H1 (cell line): Measurements from ENCODE around the gene UGGT2. TPM values are rescaled to one million over a fixed set of nuclear protein-coding genes. Genes with fewer than 3 reads are reported as not detected.

Experiments
- CTCF ChIA-PET: fragments of 300-600 bp; sonication (Branson Sonifier 250); formaldehyde crosslinking; loops from one replicate; lab custom pipeline; 2021; ENCODE audit not compliant: partially characterized antibody; lab: Charles Lee
- POLR2A ChIA-PET: fragments of 300-600 bp; sonication (Branson Sonifier 250); formaldehyde crosslinking; loops from one replicate; lab custom pipeline; 2021; ENCODE audit warnings: inconsistent platforms; ENCODE audit not compliant: partially characterized antibody; lab: Charles Lee
- DNase-seq, 2 experiments: peaks; one replicate each; pipeline versions ENCODE4 v3.0.0 to v3.0.0-alpha.2; 2010 to 2022; ENCODE audit warnings: low spot score in 2 of 2, low read depth in 1 of 2, mixed read lengths in 1 of 2
- FAIRE-seq: peaks from 2 replicates; lab custom pipeline; 2011; peaks lifted over from hg19 to GRCh38; lab: Jason Lieb, UNC
- H2AFZ ChIP-seq: 2 replicates; pipeline ENCODE4 v1.8.1; 2012; ENCODE audit warnings: low read length, inconsistent platforms
- H2AK5ac ChIP-seq: 2 replicates; pipeline ENCODE4 v1.6.1; 2013; ENCODE audit warnings: low read depth, low read length
- H2BK120ac ChIP-seq: replicated peaks from 2 replicates; pipeline ENCODE3; 2013; ENCODE audit warnings: low read depth, low read length, inconsistent platforms
- H2BK12ac ChIP-seq: 2 replicates; pipeline ENCODE4 v1.6.1; 2013; ENCODE audit warnings: low read depth, low read length
- H2BK15ac ChIP-seq: 2 replicates; pipeline ENCODE4 v1.6.1; 2013; ENCODE audit warnings: low read length
- H2BK20ac ChIP-seq: 2 replicates; pipeline ENCODE4 v1.6.1; 2013; ENCODE audit warnings: low read length
- H2BK5ac ChIP-seq: 2 replicates; pipeline ENCODE4 v1.6.1; 2013; ENCODE audit warnings: low read depth, low read length
- H3K14ac ChIP-seq: 2 replicates; pipeline ENCODE4 v1.6.1; 2013; ENCODE audit warnings: inconsistent platforms; ENCODE audit not compliant: insufficient read length
- H3K18ac ChIP-seq: 2 replicates; pipeline ENCODE4 v1.6.1; 2013; ENCODE audit warnings: low read length; ENCODE audit errors: extremely low read depth
- H3K23ac ChIP-seq: 2 replicates; pipeline ENCODE4 v1.6.1; 2013; ENCODE audit warnings: inconsistent platforms; ENCODE audit not compliant: insufficient read length
- H3K23me2 ChIP-seq: 2 replicates; pipeline ENCODE4 v1.6.1; 2013; ENCODE audit warnings: low read depth, low read length
- H3K27ac ChIP-seq: 2 replicates; pipeline ENCODE4 v1.6.1; 2011; ENCODE audit warnings: low read depth, low read length, inconsistent platforms
- H3K27me3 ChIP-seq, 4 experiments: replicated peaks in 1 of 4; 1 replicate in 1 of 4; 2 replicates in 3 of 4; pipeline versions ENCODE4 v1.6.1 to v1.8.1; 2011 to 2013; ENCODE audit warnings: low read length in 3 of 4, mild to moderate bottlenecking in 3 of 4, inconsistent platforms in 2 of 4, mixed read lengths in 2 of 4, moderate library complexity in 1 of 4; ENCODE audit not compliant: control insufficient read depth in 3 of 4, insufficient read depth in 3 of 4; ENCODE audit errors: extremely low read depth in 1 of 4
- H3K36me3 ChIP-seq, 4 experiments: 2 replicates each; pipeline versions ENCODE4 v1.6.1 to v1.8.1; 2011 to 2013; ENCODE audit warnings: mild to moderate bottlenecking in 4 of 4, low read length in 3 of 4, moderate library complexity in 2 of 4, control low read depth in 1 of 4, inconsistent platforms in 1 of 4; ENCODE audit not compliant: insufficient read depth in 4 of 4, control insufficient read depth in 2 of 4
- H3K4ac ChIP-seq: replicated peaks from 2 replicates; pipeline ENCODE3; 2013; ENCODE audit warnings: low read length, low read depth, mixed read lengths, inconsistent platforms; ENCODE audit not compliant: insufficient read length
- H3K4me1 ChIP-seq, 4 experiments: replicated peaks in 1 of 4; 1 replicate in 1 of 4; 2 replicates in 3 of 4; pipeline versions ENCODE4 v1.6.1 to v1.8.1; 2011 to 2013; ENCODE audit warnings: low read length in 3 of 4, inconsistent platforms in 2 of 4, mixed read lengths in 1 of 4; ENCODE audit not compliant: insufficient read depth in 4 of 4, control insufficient read depth in 3 of 4
- H3K4me2 ChIP-seq, 2 experiments: 2 replicates each; pipeline versions ENCODE4 v1.6.1 to v1.8.1; 2011 to 2013; ENCODE audit warnings: low read depth in 2 of 2, low read length in 2 of 2, control low read depth in 1 of 2, inconsistent platforms in 1 of 2, mild to moderate bottlenecking in 1 of 2; ENCODE audit not compliant: insufficient read depth in 1 of 2
- H3K4me3 ChIP-seq, 4 experiments: fragments of 200-600, 300-600 bp in 1 of 4; sonication (generic), shearing (Covaris generic), sonication (Bioruptor Twin) in 1 of 4; 2 replicates each; pipeline versions ENCODE4 v1.5.1 to v1.8.1; 2011 to 2016; ENCODE audit warnings: low read length in 4 of 4, low read depth in 3 of 4, control low read depth in 2 of 4, inconsistent platforms in 2 of 4, mild to moderate bottlenecking in 2 of 4, mixed read lengths in 1 of 4, moderate library complexity in 1 of 4; ENCODE audit not compliant: insufficient read depth in 2 of 4; ENCODE audit errors: extremely low read depth in 1 of 4
- H3K56ac ChIP-seq: replicated peaks from 2 replicates; pipeline ENCODE3; 2013; ENCODE audit warnings: low read depth, mild to moderate bottlenecking, mixed read lengths, low read length, inconsistent platforms; ENCODE audit not compliant: insufficient read length
- H3K79me1 ChIP-seq: 2 replicates; pipeline ENCODE4 v1.6.1; 2013; ENCODE audit warnings: low read depth, low read length, control low read depth
- H3K79me2 ChIP-seq, 2 experiments: 2 replicates each; pipeline versions ENCODE4 v1.6.1 to v1.8.1; 2012 to 2013; ENCODE audit warnings: low read length in 2 of 2, mild to moderate bottlenecking in 2 of 2, inconsistent platforms in 1 of 2; ENCODE audit not compliant: insufficient read depth in 2 of 2, control insufficient read depth in 1 of 2
- H3K9ac ChIP-seq, 4 experiments: replicated peaks in 1 of 4; 1 replicate in 1 of 4; 2 replicates in 3 of 4; pipeline versions ENCODE4 v1.6.1 to v1.8.1; 2011 to 2013; ENCODE audit warnings: low read depth in 3 of 4, low read length in 3 of 4, control low read depth in 2 of 4, mild to moderate bottlenecking in 2 of 4, moderate library complexity in 2 of 4, inconsistent platforms in 1 of 4; ENCODE audit errors: extremely low read depth in 1 of 4
- H3K9me3 ChIP-seq, 2 experiments: 2 replicates each; pipeline versions ENCODE4 v1.6.1 to v1.8.1; 2012 to 2013; ENCODE audit warnings: mild to moderate bottlenecking in 2 of 2, moderate library complexity in 2 of 2, control low read depth in 1 of 2, inconsistent platforms in 1 of 2, low read depth in 1 of 2, low read length in 1 of 2, mixed read lengths in 1 of 2; ENCODE audit not compliant: insufficient read depth in 2 of 2
- H4K20me1 ChIP-seq, 2 experiments: replicated peaks in 1 of 2; 2 replicates each; pipeline versions ENCODE3 to v1.8.1; 2011 to 2013; ENCODE audit warnings: inconsistent platforms in 2 of 2, low read length in 2 of 2, mild to moderate bottlenecking in 1 of 2; ENCODE audit not compliant: insufficient read depth in 2 of 2, control insufficient read depth in 1 of 2
- H4K5ac ChIP-seq: 2 replicates; pipeline ENCODE4 v1.6.1; 2013; ENCODE audit warnings: low read length, low read depth, mixed read lengths, inconsistent platforms; ENCODE audit not compliant: insufficient read length
- H4K8ac ChIP-seq: 2 replicates; pipeline ENCODE4 v1.8.0; 2013; ENCODE audit warnings: mild to moderate bottlenecking, moderate library complexity, low read length, inconsistent platforms; ENCODE audit not compliant: insufficient read depth; ENCODE audit errors: extremely low read depth
- H4K91ac ChIP-seq: replicated peaks from 2 replicates; pipeline ENCODE3; 2013; ENCODE audit warnings: low read length, mixed read lengths, inconsistent platforms; ENCODE audit not compliant: insufficient read length
- RAD21 ChIP-seq, 2 experiments: IDR thresholded peaks in 1 of 2; conservative IDR thresholded peaks in 1 of 2; 2 replicates each; pipeline ENCODE4 v1.6.1; 2011; ENCODE audit warnings: low read depth in 2 of 2, low read length in 2 of 2, improper control_type of control experiment in 1 of 2, inconsistent platforms in 1 of 2, mild to moderate bottlenecking in 1 of 2, moderate library complexity in 1 of 2
- TAF1 ChIP-seq: IDR thresholded peaks from 2 replicates; pipeline ENCODE4 v1.6.1; 2011; ENCODE audit warnings: mild to moderate bottlenecking, low read depth, low read length
- WGBS, 2 experiments: shearing (Covaris generic) in 1 of 2; methylation state at CpG; one replicate each; pipeline versions ENCODE4 v1.1.6 to v1.1.7; 2013 to 2015; ENCODE audit warnings: low lambda C conversion rate in 2 of 2, mixed read lengths in 2 of 2, inconsistent platforms in 1 of 2, low coverage in 1 of 2, missing lambda C conversion rate in 1 of 2; ENCODE audit not compliant: insufficient replicate concordance in 2 of 2, insufficient coverage in 1 of 2, insufficient read length in 1 of 2; ENCODE audit errors: extremely low coverage in 1 of 2, missing lambda C conversion rate in 1 of 2; 5-methylcytosine and 5-hydroxymethylcytosine counted together
- polyA plus RNA-seq, 7 experiments: library from polyadenylated mRNA; depleted of rRNA in 3 of 7; stranded (reverse) in 5 of 7; unstranded in 2 of 7; fragments of >200 nt in 5 of 7; fragments of 200-250 nt in 2 of 7; gene quantifications; 1 replicate in 5 of 7; 2 replicates in 1 of 7; 4 replicates in 1 of 7; pipeline versions ENCODE4 v1.2.1 to v1.2.3, GENCODE V29; 2011 to 2013; ENCODE audit warnings: missing spikeins in 2 of 7, mixed read lengths in 2 of 7
- total RNA-seq: library from RNA; stranded (reverse); fragmentation: NEBNext Ultra II Directional; extraction: Animal tissue kit (Norgen Biotek cat#: 25700); gene quantifications from 2 replicates; pipeline ENCODE4 v1.2.1, GENCODE V29; 2021

UGGT2 gene
- total and polyA plus RNA-seq, 2 of the 8 experiments (the other 6 are each of a cell fraction or from before 2014, with no cell fraction given), result 5.9 to 25.1 TPM

GRCh38 chr13:95970878-95971277 lies 82.3 kb downstream of the UGGT2 start:
- H3K36me3 ChIP-seq, result peaks cover 0 to 4% (median 0%) of the 10 kb centered on the region in 4 experiments; a peak in 2 of 8 replicates
- no peaks in the 10 kb centered on the region for H4K20me1 ChIP-seq
- H3K56ac ChIP-seq, result no peak overlapping the region
- no peak overlapping the region for H2BK120ac ChIP-seq
- no peak overlapping the region for H3K4me2 ChIP-seq
- no peaks in the 10 kb centered on the region for H3K9me3 ChIP-seq
- no peak overlapping the region for H2BK12ac ChIP-seq
- H4K91ac ChIP-seq, result no peak overlapping the region
- H3K79me1 ChIP-seq, result no peaks in the 10 kb centered on the region; the same call in 1 of the 2 replicates
- no peak overlapping the region for H3K18ac ChIP-seq
- H3K27me3 ChIP-seq, result no peaks in the 10 kb centered on the region
- H2BK20ac ChIP-seq, result no peak overlapping the region
- H3K14ac ChIP-seq, result no peak overlapping the region
- H3K79me2 ChIP-seq, result no peaks in the 10 kb centered on the region
- no peaks in the 10 kb centered on the region for H3K4me1 ChIP-seq
- DNase-seq (no peak), FAIRE-seq (no peak)
- WGBS, 2 experiments, result 93% methylated on average over 2 of the region's 2 CpGs; no CpG with 5 or more reads in 1 of the 2 experiments
- no peak overlapping the region for H4K8ac ChIP-seq
- no peak overlapping the region for H3K4me3 ChIP-seq
- H2BK15ac ChIP-seq, result no peak overlapping the region
- H4K5ac ChIP-seq, result no peak overlapping the region
- no peak overlapping the region for H3K4ac ChIP-seq
- no peak overlapping the region for H2AFZ ChIP-seq
- no peak overlapping the region for H2BK5ac ChIP-seq
- H2AK5ac ChIP-seq, result no peak overlapping the region
- H3K9ac ChIP-seq, result no peak overlapping the region
- no peak overlapping the region for H3K27ac ChIP-seq
- CTCF ChIA-PET, result no interaction called here
- no peaks in the 10 kb centered on the region; the same call in 1 of the 2 replicates for H3K23me2 ChIP-seq
- POLR2A ChIA-PET, result no interaction called here
- no peak overlapping the region for H3K23ac ChIP-seq
- TF ChIP-seq RAD21 (IDR thresholded peaks at IDR 0.05 in 1 of 2, conservative IDR thresholded peaks at IDR 0.05 in 1 of 2; ENCODE audit: low read depth in 2 of 2, low read length in 2 of 2), result no peak
- no peak for TF ChIP-seq TAF1
